Measurements from ENCODE around the gene SH3GL2.

SH3GL2 gene
- total RNA-seq: 0 to 0.20 (median 0.05) reads per million in 18 experiments

GRCh38 chr9:17578911-17579793, at the start of gene SH3GL2:
Gene SH3GL2 (plus strand): TSS chr9:17579066.
- DNase-seq: no peak

GRCh38 chr9:17531642-17532254, 47.1 kb upstream of the SH3GL2 start:
- DNase-seq: peak; percentile 37 to 43

- no peak for DNase-seq
Observed at GRCh38 chr9:17532461-17532860, 46.4 kb upstream of the SH3GL2 start.

- no peak for DNase-seq
Observed at GRCh38 chr9:17535176-17535575, 43.7 kb upstream of the SH3GL2 start.

GRCh38 chr9:17536027-17536426, 42.8 kb upstream of the SH3GL2 start:
- no peak for DNase-seq

- no peak for DNase-seq
Observed at GRCh38 chr9:17551023-17551422, 27.8 kb upstream of the SH3GL2 start.

- no peak for DNase-seq
Observed at GRCh38 chr9:17555362-17556054, 23.4 kb upstream of the SH3GL2 start.

- no peak for DNase-seq
Observed at GRCh38 chr9:17556255-17556654, 22.6 kb upstream of the SH3GL2 start.

GRCh38 chr9:17556935-17557334, 21.9 kb upstream of the SH3GL2 start:
- DNase-seq: no peak

- DNase-seq: no peak
Observed at GRCh38 chr9:17571825-17572224, 7.0 kb upstream of the SH3GL2 start.

GRCh38 chr9:17574342-17574741, 4.5 kb upstream of the SH3GL2 start:
- DNase-seq: no peak

- DNase-seq: no peak
Observed at GRCh38 chr9:17578577-17578910, 322 bp upstream of the SH3GL2 start.

GRCh38 chr9:17580119-17580518, 1.3 kb downstream of the SH3GL2 start:
- no peak for DNase-seq

- no peak for DNase-seq
Observed at GRCh38 chr9:17587113-17587512, 8.2 kb downstream of the SH3GL2 start.

- DNase-seq: no peak
Observed at GRCh38 chr9:17588395-17588794, 9.5 kb downstream of the SH3GL2 start.

- no peak for DNase-seq
Observed at GRCh38 chr9:17588941-17589340, 10.1 kb downstream of the SH3GL2 start.

- no peak for DNase-seq
Observed at GRCh38 chr9:17589771-17590170, 10.9 kb downstream of the SH3GL2 start.

GRCh38 chr9:17594961-17595360, 16.1 kb downstream of the SH3GL2 start:
- no peak for DNase-seq

GRCh38 chr9:17597977-17598376, 19.1 kb downstream of the SH3GL2 start:
- no peak for DNase-seq

GRCh38 chr9:17600962-17601593, 22.2 kb downstream of the SH3GL2 start:
- no peak for DNase-seq

GRCh38 chr9:17604556-17604955, 25.7 kb downstream of the SH3GL2 start:
- DNase-seq: no peak

- DNase-seq: no peak
Observed at GRCh38 chr9:17609312-17610005, 30.6 kb downstream of the SH3GL2 start.

- DNase-seq: no peak
Observed at GRCh38 chr9:17611342-17611741, 32.5 kb downstream of the SH3GL2 start.

Data from inflammatory macrophage (primary cell).